WTC11 (cell line): ENCODE measurements around the gene ZNF716. TPM values are rescaled to one million over a fixed set of nuclear protein-coding genes. Genes with fewer than 3 reads are reported as not detected.

ENCODE experiments used
- microRNA-seq: library from miRNA; unstranded; fragments of <30 nt; microRNA quantifications from one replicate; pipeline ENCODE4 v1.2.0, GENCODE V29; 2022; ENCODE audit warnings: borderline number of aligned reads
- total RNA-seq: library from RNA; stranded (reverse); gene quantifications from 3 replicates; pipeline ENCODE4 v1.2.3, GENCODE V29; 2021

ZNF716 gene
- total RNA-seq, 1 experiment from 2014 or later, result not detected

Small RNA genes within 50 kb of the gene (microRNA-seq; reads per million reads assigned to microRNA genes)
- not detected for gene MIR3147
